NCI-H128 (cell line): ENCODE measurements around the gene RPTOR.

Experiments
- DNase-seq: peaks from one replicate; lab custom pipeline; 2025; ENCODE audit not compliant: unreplicated experiment; lab: John Stamatoyannopoulos, UW

RPTOR gene

GRCh38 chr17:80636361-80637018 is 91.9 kb downstream of the RPTOR start:
- no peak for DNase-seq

- peak; percentile 29 for DNase-seq
Measured at GRCh38 chr17:80637048-80637781, 92.6 kb downstream of the RPTOR start.

GRCh38 chr17:80639658-80640057 is 95.0 kb downstream of the RPTOR start:
- no peak for DNase-seq

GRCh38 chr17:80640366-80641084 is 95.9 kb downstream of the RPTOR start:
- DNase-seq: no peak

GRCh38 chr17:80643326-80644099 is 98.9 kb downstream of the RPTOR start:
- no peak for DNase-seq

- DNase-seq: no peak
Measured at GRCh38 chr17:80644536-80644935, 99.9 kb downstream of the RPTOR start.

GRCh38 chr17:80645706-80646325 is 101.2 kb downstream of the RPTOR start:
- DNase-seq: no peak

GRCh38 chr17:80646328-80646727 is 101.7 kb downstream of the RPTOR start:
- peak; percentile 62 for DNase-seq

- no peak for DNase-seq
Measured at GRCh38 chr17:80647746-80648145, 103.1 kb downstream of the RPTOR start.

GRCh38 chr17:80649200-80649644 is 104.6 kb downstream of the RPTOR start:
- no peak for DNase-seq

- DNase-seq: no peak
Measured at GRCh38 chr17:80649672-80650330, 105.2 kb downstream of the RPTOR start.

GRCh38 chr17:80650331-80650672 is 105.7 kb downstream of the RPTOR start:
- no peak for DNase-seq

- DNase-seq: no peak
Measured at GRCh38 chr17:80650751-80651518, 106.3 kb downstream of the RPTOR start.

GRCh38 chr17:80652756-80653330 is 108.2 kb downstream of the RPTOR start:
- DNase-seq: no peak

- no peak for DNase-seq
Measured at GRCh38 chr17:80653856-80654255, 109.2 kb downstream of the RPTOR start.

GRCh38 chr17:80655608-80656007 is 111.0 kb downstream of the RPTOR start:
- DNase-seq: no peak

- DNase-seq: no peak
Measured at GRCh38 chr17:80656590-80656989, 112.0 kb downstream of the RPTOR start.

GRCh38 chr17:80657561-80657960 is 112.9 kb downstream of the RPTOR start:
- no peak for DNase-seq

- no peak for DNase-seq
Measured at GRCh38 chr17:80658821-80659220, 114.2 kb downstream of the RPTOR start.
